T-helper 17 cell (primary cell): ENCODE data around the gene XRN2. TPM values are rescaled to one million over a fixed set of nuclear protein-coding genes. Genes with fewer than 3 reads are reported as not detected.

ENCODE experiments used
- ATAC-seq: fragments of 150-1000 bp; cut with Tn5 transposase; 2 replicates; pipeline ENCODE4 v1.10.0; 2021; ENCODE audit warnings: mild to moderate bottlenecking, moderate library complexity
- DNase-seq, 3 donors: peaks; one replicate each; pipeline versions ENCODE4 v3.0.0 to v3.0.0-alpha.2; 2020 to 2021
- H3K9me3 ChIP-seq: one replicate; pipeline ENCODE4 v1.7.0; 2013; ENCODE audit warnings: low read length, mild to moderate bottlenecking; ENCODE audit not compliant: control insufficient read depth, poor library complexity, severe bottlenecking
- H3K27ac Mint-ChIP-seq: one replicate; pipeline ENCODE4 v1.8.0; 2022; ENCODE audit warnings: mild to moderate bottlenecking, moderate library complexity, mixed read lengths
- H3K27me3 Mint-ChIP-seq: one replicate; pipeline ENCODE4 v1.8.0; 2022; ENCODE audit warnings: mixed read lengths
- H3K36me3 Mint-ChIP-seq: one replicate; pipeline ENCODE4 v1.8.0; 2022; ENCODE audit warnings: low read depth, mixed read lengths
- H3K4me1 Mint-ChIP-seq: one replicate; pipeline ENCODE4 v1.8.0; 2022; ENCODE audit warnings: mild to moderate bottlenecking, mixed read lengths
- H3K4me3 Mint-ChIP-seq: one replicate; pipeline ENCODE4 v1.8.0; 2022; ENCODE audit warnings: mild to moderate bottlenecking, moderate library complexity, mixed read lengths
- total RNA-seq, 4 donors: library from RNA in 2 of 4; stranded (reverse) in 2 of 4; gene quantifications; one replicate each; pipeline ENCODE4 v1.2.3 and lab custom pipeline; 2022 to 2026

XRN2 gene, protein sequence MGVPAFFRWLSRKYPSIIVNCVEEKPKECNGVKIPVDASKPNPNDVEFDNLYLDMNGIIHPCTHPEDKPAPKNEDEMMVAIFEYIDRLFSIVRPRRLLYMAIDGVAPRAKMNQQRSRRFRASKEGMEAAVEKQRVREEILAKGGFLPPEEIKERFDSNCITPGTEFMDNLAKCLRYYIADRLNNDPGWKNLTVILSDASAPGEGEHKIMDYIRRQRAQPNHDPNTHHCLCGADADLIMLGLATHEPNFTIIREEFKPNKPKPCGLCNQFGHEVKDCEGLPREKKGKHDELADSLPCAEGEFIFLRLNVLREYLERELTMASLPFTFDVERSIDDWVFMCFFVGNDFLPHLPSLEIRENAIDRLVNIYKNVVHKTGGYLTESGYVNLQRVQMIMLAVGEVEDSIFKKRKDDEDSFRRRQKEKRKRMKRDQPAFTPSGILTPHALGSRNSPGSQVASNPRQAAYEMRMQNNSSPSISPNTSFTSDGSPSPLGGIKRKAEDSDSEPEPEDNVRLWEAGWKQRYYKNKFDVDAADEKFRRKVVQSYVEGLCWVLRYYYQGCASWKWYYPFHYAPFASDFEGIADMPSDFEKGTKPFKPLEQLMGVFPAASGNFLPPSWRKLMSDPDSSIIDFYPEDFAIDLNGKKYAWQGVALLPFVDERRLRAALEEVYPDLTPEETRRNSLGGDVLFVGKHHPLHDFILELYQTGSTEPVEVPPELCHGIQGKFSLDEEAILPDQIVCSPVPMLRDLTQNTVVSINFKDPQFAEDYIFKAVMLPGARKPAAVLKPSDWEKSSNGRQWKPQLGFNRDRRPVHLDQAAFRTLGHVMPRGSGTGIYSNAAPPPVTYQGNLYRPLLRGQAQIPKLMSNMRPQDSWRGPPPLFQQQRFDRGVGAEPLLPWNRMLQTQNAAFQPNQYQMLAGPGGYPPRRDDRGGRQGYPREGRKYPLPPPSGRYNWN
- total RNA-seq (10 to 100 TPM; 53.7 to 59.2 TPM), total RNA-seq (lab: John Stamatoyannopoulos, UW) (154 to 212 reads per million in 2 donors)

DNA sequence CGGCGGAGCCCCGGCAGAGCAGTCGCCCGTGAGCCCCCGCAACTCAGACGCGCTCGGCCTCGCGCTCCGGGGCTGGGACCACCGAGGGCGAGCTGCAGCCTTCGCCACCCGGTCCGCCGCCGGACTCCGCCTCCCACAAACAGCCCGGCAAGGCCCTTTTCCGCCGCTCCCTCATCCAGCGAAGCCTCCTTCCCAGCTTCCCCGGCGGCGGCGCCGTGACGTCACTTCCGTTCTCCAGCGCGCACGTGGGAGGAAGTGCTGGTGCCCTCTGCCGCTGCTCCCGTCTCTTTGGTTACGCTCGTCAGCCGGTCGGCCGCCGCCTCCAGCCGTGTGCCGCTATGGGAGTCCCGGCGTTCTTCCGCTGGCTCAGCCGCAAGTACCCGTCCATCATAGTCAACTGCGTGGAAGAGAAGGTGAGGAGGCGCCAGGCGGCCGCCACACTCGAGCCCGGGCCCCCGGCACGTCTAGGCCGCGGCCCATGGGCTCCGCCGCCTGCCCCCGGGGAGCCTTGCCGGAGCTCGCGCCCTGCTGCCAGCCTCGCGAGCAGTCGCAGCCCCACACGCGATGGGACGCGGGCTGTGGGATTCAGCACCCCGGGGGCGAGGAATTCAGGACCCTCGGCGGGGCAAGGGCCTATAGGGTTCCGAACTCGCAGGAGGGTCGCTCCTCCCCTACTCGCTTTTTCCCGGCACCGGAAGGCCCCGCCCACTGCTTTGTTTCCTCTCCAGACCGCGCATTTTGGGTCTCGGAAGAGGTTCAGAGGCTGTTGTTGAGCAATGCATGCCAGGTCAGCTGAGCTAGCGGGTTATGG lies at the start of gene XRN2:
Gene XRN2 (plus strand): TSS at position 271 of the 811 bp plus-strand sequence. CDS start 68 bp downstream, at position 339.
- H3K27me3 Mint-ChIP-seq = peaks cover 18% of the 10 kb centered on the region
- H3K9me3 ChIP-seq = no peaks in the 10 kb centered on the region
- peak within 1 kb of the TSS; percentile 94 for H3K27ac Mint-ChIP-seq
- H3K4me3 Mint-ChIP-seq = peak within 1 kb of the TSS; percentile 97
- peaks cover 26% of the 10 kb centered on the region for H3K4me1 Mint-ChIP-seq
- peak; percentile 89 to 90 (median 90) for DNase-seq
- H3K36me3 Mint-ChIP-seq = peaks cover 5% of the 10 kb centered on the region
- peak; percentile 89 for ATAC-seq

- Mint-ChIP-seq H3K27me3 (peaks cover 5% of the 10 kb centered on the region), H3K27ac (no peak overlapping the region), H3K4me3 (no peak overlapping the region), H3K36me3 (no peaks in the 10 kb centered on the region), H3K4me1 (no peaks in the 10 kb centered on the region)
- H3K9me3 ChIP-seq = no peaks in the 10 kb centered on the region
- DNase-seq (no peak), ATAC-seq (no peak)
These were observed 45.9 kb upstream of the XRN2 start for GRCh38 chr20:21257192-21257591.

DNA sequence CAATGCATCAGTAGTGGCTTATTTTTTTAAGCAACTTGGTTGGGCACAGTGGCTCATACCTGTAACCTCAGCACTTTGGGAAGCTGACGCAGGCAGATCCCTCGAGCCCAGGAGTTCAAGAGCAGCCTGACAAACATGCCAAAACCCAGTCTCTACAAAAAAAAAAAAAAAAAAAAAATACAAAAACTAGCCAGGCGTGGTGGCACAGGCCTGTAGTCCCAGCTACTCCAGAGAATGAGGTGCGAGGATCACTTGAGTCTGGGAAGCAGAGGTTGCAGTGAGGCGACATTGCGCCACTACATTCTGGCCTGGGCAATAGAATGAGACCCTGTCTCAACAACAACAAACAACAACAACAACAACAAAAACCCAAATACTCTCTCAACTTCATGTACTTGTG lies 44.7 kb upstream of the XRN2 start:
- H3K27me3 Mint-ChIP-seq = peaks cover 16% of the 10 kb centered on the region
- DNase-seq (no peak), ATAC-seq (no peak)
- H3K27ac Mint-ChIP-seq = no peak overlapping the region
- no peaks in the 10 kb centered on the region for H3K36me3 Mint-ChIP-seq
- no peaks in the 10 kb centered on the region for H3K9me3 ChIP-seq
- no peaks in the 10 kb centered on the region for H3K4me1 Mint-ChIP-seq
- no peak overlapping the region for H3K4me3 Mint-ChIP-seq

DNA sequence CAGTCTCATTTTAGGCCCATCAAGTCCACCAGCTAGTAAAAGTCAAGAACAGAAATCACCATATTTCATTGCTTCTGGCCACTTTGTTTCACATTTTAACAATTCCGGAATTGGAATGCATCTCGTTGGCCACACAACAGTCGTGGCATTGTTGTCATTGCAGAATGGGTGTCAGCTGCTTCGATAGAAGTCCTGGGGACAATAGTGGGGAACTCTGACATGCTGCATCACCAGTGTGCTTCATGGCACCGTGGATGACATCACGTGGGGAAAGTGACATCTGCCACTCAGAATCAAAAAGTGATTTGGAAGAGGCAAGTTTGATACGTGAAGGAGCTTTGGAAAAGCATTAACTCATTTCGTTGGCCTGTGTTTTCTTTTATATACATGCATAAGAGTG lies 43.8 kb upstream of the XRN2 start:
- H3K36me3 Mint-ChIP-seq = no peaks in the 10 kb centered on the region
- H3K27ac Mint-ChIP-seq = no peak overlapping the region
- no peaks in the 10 kb centered on the region for H3K4me1 Mint-ChIP-seq
- H3K27me3 Mint-ChIP-seq = peaks cover 21% of the 10 kb centered on the region
- no peak for ATAC-seq
- DNase-seq = no peak
- no peak overlapping the region for H3K4me3 Mint-ChIP-seq
- H3K9me3 ChIP-seq = no peaks in the 10 kb centered on the region

GRCh38 chr20:21262812-21263211 lies 40.3 kb upstream of the XRN2 start:
- no peak overlapping the region for H3K27ac Mint-ChIP-seq
- peaks cover 28% of the 10 kb centered on the region for H3K27me3 Mint-ChIP-seq
- no peak for DNase-seq
- no peak for ATAC-seq
- H3K9me3 ChIP-seq = no peaks in the 10 kb centered on the region
- no peaks in the 10 kb centered on the region for H3K4me1 Mint-ChIP-seq
- no peaks in the 10 kb centered on the region for H3K36me3 Mint-ChIP-seq
- H3K4me3 Mint-ChIP-seq = no peak overlapping the region

DNA sequence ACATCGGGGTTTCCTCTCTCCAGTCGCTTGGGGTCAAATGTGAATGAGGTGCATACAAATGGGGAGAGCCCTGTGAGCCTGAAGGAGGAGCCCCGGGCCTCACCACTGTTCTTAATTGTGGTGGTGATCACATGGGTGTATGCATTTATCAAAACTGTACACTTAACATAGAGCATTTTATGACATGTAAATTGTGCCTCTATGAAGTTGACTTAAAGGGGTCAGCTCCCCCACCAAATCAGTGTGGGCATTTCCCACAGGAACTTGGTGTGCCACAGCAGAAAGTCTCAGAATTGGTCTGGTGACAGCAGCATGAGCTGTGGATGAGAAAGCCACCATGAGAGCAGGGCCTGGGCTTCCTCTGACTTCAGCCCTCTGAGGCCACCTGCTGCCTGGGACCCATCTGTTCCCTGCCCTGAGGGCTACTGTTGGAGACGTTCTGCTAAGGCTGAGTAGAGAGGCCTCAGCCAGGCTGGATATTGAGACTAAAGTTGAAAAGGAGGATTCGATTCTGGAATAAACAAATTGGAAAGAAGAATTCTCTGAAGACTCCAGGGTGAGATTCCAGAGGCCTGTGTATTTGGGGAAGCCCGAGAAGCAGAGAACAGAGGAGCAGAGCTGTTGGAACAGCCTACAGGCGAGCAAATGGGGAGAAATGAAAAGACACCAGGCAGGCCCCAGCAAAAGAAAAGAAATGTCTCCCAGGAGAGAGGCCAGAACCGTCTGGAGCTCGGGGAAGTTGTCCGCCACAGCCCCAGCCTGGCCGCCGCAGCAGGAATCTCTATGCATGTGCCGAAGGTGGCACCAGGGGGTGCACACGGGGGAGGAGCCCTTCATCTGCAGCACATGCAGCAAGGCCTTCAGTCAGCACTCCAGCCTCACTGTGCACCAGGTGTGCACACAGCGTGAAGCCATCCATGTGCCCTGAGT lies 37.6 kb upstream of the XRN2 start:
- H3K4me1 Mint-ChIP-seq = no peaks in the 10 kb centered on the region
- H3K27me3 Mint-ChIP-seq = peaks cover 28% of the 10 kb centered on the region
- DNase-seq (no peak), ATAC-seq (no peak)
- H3K27ac Mint-ChIP-seq = no peak overlapping the region
- H3K4me3 Mint-ChIP-seq = no peak overlapping the region
- H3K9me3 ChIP-seq = no peaks in the 10 kb centered on the region
- no peaks in the 10 kb centered on the region for H3K36me3 Mint-ChIP-seq

GRCh38 chr20:21266191-21266536 lies 37.0 kb upstream of the XRN2 start:
- H3K9me3 ChIP-seq = no peaks in the 10 kb centered on the region
- no peaks in the 10 kb centered on the region for H3K4me1 Mint-ChIP-seq
- no peak overlapping the region for H3K27ac Mint-ChIP-seq
- no peak for DNase-seq
- peaks cover 34% of the 10 kb centered on the region for H3K27me3 Mint-ChIP-seq
- H3K4me3 Mint-ChIP-seq = no peak overlapping the region
- no peak for ATAC-seq
- no peaks in the 10 kb centered on the region for H3K36me3 Mint-ChIP-seq

DNA sequence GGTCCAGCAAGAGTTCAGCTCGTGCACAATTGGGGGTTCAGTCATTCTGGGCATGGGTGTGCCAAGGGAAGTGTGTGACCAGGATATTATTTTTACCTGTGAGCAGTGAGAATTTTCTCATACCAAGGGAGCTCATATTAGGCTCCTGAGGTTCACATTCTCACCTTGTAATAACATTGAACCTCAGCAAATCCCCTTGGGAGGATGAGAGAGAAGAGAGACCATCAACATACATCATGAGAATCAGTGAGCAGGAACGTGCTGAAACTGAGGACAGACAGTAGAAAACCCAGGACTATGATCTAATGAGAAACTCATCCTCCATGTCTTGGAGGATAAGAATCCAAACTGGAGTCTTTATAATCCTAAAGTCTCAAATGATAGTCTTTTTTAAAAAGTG lies 33.4 kb upstream of the XRN2 start:
- peaks cover 3% of the 10 kb centered on the region for H3K36me3 Mint-ChIP-seq
- no peaks in the 10 kb centered on the region for H3K4me1 Mint-ChIP-seq
- H3K27ac Mint-ChIP-seq = no peak overlapping the region
- no peaks in the 10 kb centered on the region for H3K9me3 ChIP-seq
- H3K4me3 Mint-ChIP-seq = no peak overlapping the region
- DNase-seq = no peak
- no peak for ATAC-seq
- H3K27me3 Mint-ChIP-seq = peaks cover 33% of the 10 kb centered on the region

GRCh38 chr20:21270806-21271205 lies 32.3 kb upstream of the XRN2 start:
- H3K4me3 Mint-ChIP-seq = no peak overlapping the region
- DNase-seq = no peak

GRCh38 chr20:21272279-21272678 lies 30.9 kb upstream of the XRN2 start:
- no peak overlapping the region for H3K4me3 Mint-ChIP-seq
- H3K27me3 Mint-ChIP-seq = peaks cover 30% of the 10 kb centered on the region
- no peaks in the 10 kb centered on the region for H3K4me1 Mint-ChIP-seq
- H3K36me3 Mint-ChIP-seq = peaks cover 3% of the 10 kb centered on the region
- DNase-seq = no peak
- H3K9me3 ChIP-seq = no peaks in the 10 kb centered on the region
- H3K27ac Mint-ChIP-seq = no peak overlapping the region
- no peak for ATAC-seq

More at GRCh38 chr20:21270806-21271205, 32.3 kb upstream of the XRN2 start:
- no peaks in the 10 kb centered on the region for H3K9me3 ChIP-seq
- Mint-ChIP-seq H3K27ac (no peak overlapping the region), H3K27me3 (peaks cover 30% of the 10 kb centered on the region), H3K4me1 (no peaks in the 10 kb centered on the region), H3K36me3 (peaks cover 3% of the 10 kb centered on the region)
- no peak for ATAC-seq

- no peaks in the 10 kb centered on the region for H3K4me1 Mint-ChIP-seq
- no peak for DNase-seq
These were observed 30.5 kb upstream of the XRN2 start for GRCh38 chr20:21272679-21273078.

DNA sequence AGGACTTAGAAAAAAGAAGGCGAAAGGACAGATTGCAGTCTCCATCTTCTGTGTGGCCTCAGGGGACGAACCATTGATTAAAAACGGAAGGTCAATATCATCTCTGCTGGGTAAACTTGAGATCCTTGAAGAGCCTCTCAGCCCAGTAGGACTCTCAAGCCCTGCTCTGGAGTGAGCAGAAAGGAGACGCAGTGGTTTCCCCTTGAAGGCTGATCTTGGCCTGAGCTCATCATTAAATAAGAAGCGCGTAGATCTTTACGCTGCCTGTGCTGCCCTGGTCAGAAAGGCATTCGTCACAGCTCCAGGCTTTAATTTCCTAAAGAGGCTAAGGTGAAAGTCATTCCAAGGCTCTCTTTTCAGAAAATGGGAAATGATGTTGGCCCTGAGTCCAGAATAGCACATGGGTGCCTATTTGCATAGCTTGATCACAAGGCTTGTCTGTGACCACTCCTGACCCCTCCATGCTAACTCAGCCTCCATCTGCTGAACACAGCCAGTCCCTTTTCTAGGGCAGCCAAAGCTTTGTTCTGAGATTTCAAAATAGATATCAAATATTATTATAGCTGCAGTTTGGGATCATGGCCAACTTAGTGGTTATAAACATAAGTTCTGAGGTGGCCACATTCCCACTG lies 29.3 kb upstream of the XRN2 start:
- H3K36me3 Mint-ChIP-seq = peaks cover 3% of the 10 kb centered on the region
- no peaks in the 10 kb centered on the region for H3K9me3 ChIP-seq
- H3K4me1 Mint-ChIP-seq = peaks cover 6% of the 10 kb centered on the region
- no peak for ATAC-seq
- H3K4me3 Mint-ChIP-seq = no peak overlapping the region
- H3K27me3 Mint-ChIP-seq = peaks cover 30% of the 10 kb centered on the region
- DNase-seq = no peak
- H3K27ac Mint-ChIP-seq = no peak overlapping the region

More at GRCh38 chr20:21272679-21273078, 30.5 kb upstream of the XRN2 start:
- ATAC-seq = no peak
- Mint-ChIP-seq H3K27me3 (peaks cover 30% of the 10 kb centered on the region), H3K4me3 (no peak overlapping the region), H3K27ac (no peak overlapping the region), H3K36me3 (peaks cover 3% of the 10 kb centered on the region)
- H3K9me3 ChIP-seq = no peaks in the 10 kb centered on the region
